Spleen (tissue), 11 donors: ENCODE measurements around the gene MTX3. TPM values are rescaled to one million over a fixed set of nuclear protein-coding genes. Genes with fewer than 3 reads are reported as not detected.

ENCODE experiments used
- DNase-seq: peaks from one replicate; pipeline ENCODE4 v3.0.0-alpha.2; 2020
- H3K27ac ChIP-seq, 8 donors: fragments of 200-600 bp; sonication (generic) in 7 of 8; 1 replicate in 4 of 8; 2 replicates in 4 of 8; pipeline versions ENCODE4 v1.5.0 to v1.8.0; 2016 to 2021; ENCODE audit warnings: inconsistent platforms in 4 of 8, mild to moderate bottlenecking in 4 of 8, moderate library complexity in 1 of 8
- H3K27me3 ChIP-seq, 7 donors: fragments of 200-600 bp; sonication (generic) in 6 of 7; replicated peaks in 1 of 7; 1 replicate in 4 of 7; 2 replicates in 3 of 7; pipeline versions ENCODE4 v1.5.0 to v1.8.0; 2016 to 2021; ENCODE audit warnings: inconsistent platforms in 3 of 7, mild to moderate bottlenecking in 1 of 7
- H3K36me3 ChIP-seq, 6 donors: fragments of 200-600 bp; sonication (generic) in 5 of 6; 1 replicate in 4 of 6; 2 replicates in 2 of 6; pipeline versions ENCODE4 v1.5.0 to v1.8.0; 2016 to 2021; ENCODE audit warnings: inconsistent platforms in 2 of 6
- H3K4me1 ChIP-seq, 6 donors: fragments of 200-600 bp; sonication (generic) in 5 of 6; 1 replicate in 3 of 6; 2 replicates in 3 of 6; pipeline versions ENCODE4 v1.5.0 to v1.8.0; 2016 to 2021; ENCODE audit warnings: inconsistent platforms in 3 of 6
- H3K4me3 ChIP-seq, 8 donors: fragments of 200-600 bp; sonication (generic) in 7 of 8; 1 replicate in 4 of 8; 2 replicates in 4 of 8; pipeline versions ENCODE4 v1.5.0 to v1.8.0; 2016 to 2021; ENCODE audit warnings: inconsistent platforms in 4 of 8, mild to moderate bottlenecking in 4 of 8, moderate library complexity in 2 of 8
- H3K9me3 ChIP-seq, 8 donors: fragments of 200-600 bp; sonication (generic) in 7 of 8; 1 replicate in 4 of 8; 2 replicates in 4 of 8; pipeline versions ENCODE4 v1.5.0 to v1.8.0; 2016 to 2021; ENCODE audit warnings: inconsistent platforms in 4 of 8
- CTCF ChIP-seq, 11 experiments: fragments of 200-600 bp in 7 of 11; fragments of 450-650 bp in 4 of 11; sonication (generic) in 4 of 11; IDR thresholded peaks in 8 of 11; conservative IDR thresholded peaks in 3 of 11; 1 replicate in 7 of 11; 2 replicates in 4 of 11; pipeline versions ENCODE4 v1.4.0 to v1.8.0; 2016 to 2021; ENCODE audit warnings: antibody characterized with exemption in 11 of 11, inconsistent platforms in 4 of 11, mild to moderate bottlenecking in 1 of 11
- POLR2A ChIP-seq, 3 donors: fragments of 450-650 bp; IDR thresholded peaks; one replicate each; pipeline ENCODE4 v1.5.1; 2017; ENCODE audit warnings: antibody characterized with exemption in 3 of 3, mild to moderate bottlenecking in 1 of 3
- POLR2AphosphoS5 ChIP-seq, 3 donors: sonication (generic); formaldehyde crosslinking; IDR thresholded peaks; one replicate each; pipeline ENCODE4 v1.5.1; 2017; ENCODE audit warnings: antibody characterized with exemption in 3 of 3
- WGBS, 5 donors: extraction: QIAGEN DNeasy Blood & Tissue Kit in 3 of 5; methylation state at CpG; one replicate each; pipeline versions ENCODE4 v1.1.5 to v1.1.7; 2013 to 2018; 5-methylcytosine and 5-hydroxymethylcytosine counted together
- intact Hi-C: fragments of 100-400 bp; cut with DNase I; formaldehyde crosslinking; loops from one replicate; pipeline ENCODE4 v1.15.0; 2023; ENCODE audit warnings: low total_unique reads
- polyA plus RNA-seq, 3 donors: library from polyadenylated mRNA; stranded (reverse); fragments of 200-250 nt; gene quantifications; one replicate each; pipeline ENCODE4 v1.2.1, GENCODE V29; 2013
- total RNA-seq, 7 donors: library from RNA; depleted of rRNA in 3 of 7; stranded (reverse); fragments of >200 nt in 3 of 7; fragmentation: NEBNext Ultra II Directional in 4 of 7; extraction: Animal tissue kit (Norgen Biotek cat#: 25700) in 4 of 7; gene quantifications; one replicate each; pipeline versions ENCODE4 v1.1.0 to v1.2.1, GENCODE V29; 2016 to 2021
- donor health status: healthy with polysubstance abuse.
- donor health status: DM: no; HTN: no; CAD: no; lungs with moderate emphysema.
- donor health status: DM: no; HTN: no; CAD: no.
- donor health status: Bipolar disorder and iron deficiency.
- donor health status: healthy.
- donor health status: DM: no; HTN: no; CAD: no.
- donor health status: DM: yes; HTN: yes; CAD: no.

Gene MTX3
- total and polyA plus RNA-seq, 10 donors = 6.0 to 19.8 (median 15.8) TPM

GRCh38 chr5:80010754-80011392 lies 19.8 kb upstream of the MTX3 start:
- no peak for TF ChIP-seq POLR2A (IDR thresholded peaks at IDR 0.05)
- no peak for TF ChIP-seq POLR2AphosphoS5 (IDR thresholded peaks at IDR 0.05)
- no peak for TF ChIP-seq CTCF (IDR thresholded peaks at IDR 0.05 in 8 of 11, conservative IDR thresholded peaks at IDR 0.05 in 3 of 11)
- Histone ChIP-seq H3K9me3 (peaks cover 0 to 4% (median 0%) of the 10 kb centered on the region in 8 donors), H3K27ac (no peak overlapping the region), H3K36me3 (no peaks in the 10 kb centered on the region), H3K4me3 (no peak overlapping the region), H3K27me3 (no peaks in the 10 kb centered on the region), H3K4me1 (no peaks in the 10 kb centered on the region)
- WGBS, 5 donors = 65 to 81% (median 77%) methylated on average over 5 of the region's 5 CpGs
- DNase-seq = no peak
- intact Hi-C loops = no loop called here

GRCh38 chr5:80008995-80009765 lies 18.1 kb upstream of the MTX3 start:
- no peak for TF ChIP-seq POLR2AphosphoS5 (IDR thresholded peaks at IDR 0.05)
- TF ChIP-seq CTCF (IDR thresholded peaks at IDR 0.05 in 8 of 11, conservative IDR thresholded peaks at IDR 0.05 in 3 of 11) = no peak
- no peak for TF ChIP-seq POLR2A (IDR thresholded peaks at IDR 0.05)
- Histone ChIP-seq H3K27me3 (no peaks in the 10 kb centered on the region), H3K4me1 (no peaks in the 10 kb centered on the region), H3K36me3 (no peaks in the 10 kb centered on the region), H3K27ac (no peak overlapping the region), H3K9me3 (peaks cover 0 to 4% (median 0%) of the 10 kb centered on the region in 8 donors), H3K4me3 (no peak overlapping the region)
- intact Hi-C loops = no loop called here
- WGBS, 5 donors = 73 to 89% (median 81%) methylated on average over 4 of the region's 4 CpGs
- no peak for DNase-seq

GRCh38 chr5:80002677-80003076 lies 11.6 kb upstream of the MTX3 start:
- WGBS, 5 donors = 85 to 100% (median 97%) methylated on average over 1 of the region's 1 CpG
- TF ChIP-seq POLR2AphosphoS5 (IDR thresholded peaks at IDR 0.05) = no peak
- TF ChIP-seq POLR2A (IDR thresholded peaks at IDR 0.05) = no peak
- no peak for TF ChIP-seq CTCF (IDR thresholded peaks at IDR 0.05 in 8 of 11, conservative IDR thresholded peaks at IDR 0.05 in 3 of 11)
- no peaks in the 10 kb centered on the region for H3K27me3 ChIP-seq
- no peak overlapping the region for H3K4me3 ChIP-seq
- intact Hi-C loops = no loop called here
- H3K27ac ChIP-seq = no peak overlapping the region
- no peaks in the 10 kb centered on the region for H3K4me1 ChIP-seq
- H3K9me3 ChIP-seq = no peaks in the 10 kb centered on the region
- DNase-seq = no peak
- H3K36me3 ChIP-seq = no peaks in the 10 kb centered on the region

GRCh38 chr5:79999722-80000121 lies 8.7 kb upstream of the MTX3 start:
- H3K27me3 ChIP-seq = no peaks in the 10 kb centered on the region
- TF ChIP-seq CTCF (IDR thresholded peaks at IDR 0.05 in 8 of 11, conservative IDR thresholded peaks at IDR 0.05 in 3 of 11) = no peak
- no peak for TF ChIP-seq POLR2A (IDR thresholded peaks at IDR 0.05)
- TF ChIP-seq POLR2AphosphoS5 (IDR thresholded peaks at IDR 0.05) = no peak
- H3K4me1 ChIP-seq = no peaks in the 10 kb centered on the region
- no peak for DNase-seq
- no peak overlapping the region for H3K4me3 ChIP-seq
- 91 to 96% (median 94%) methylated on average over 1 of the region's 1 CpG for WGBS, 5 donors
- no peak overlapping the region for H3K27ac ChIP-seq
- H3K9me3 ChIP-seq = no peaks in the 10 kb centered on the region
- intact Hi-C loops = no loop called here
- no peaks in the 10 kb centered on the region for H3K36me3 ChIP-seq
